ENCODE data around the gene ACSS3.
"Not testable (repeated sequence)": the region's sequence is repeated elsewhere in the genome, so short reads cannot be mapped to it uniquely, and the experiment has no call there.

ACSS3 gene, protein sequence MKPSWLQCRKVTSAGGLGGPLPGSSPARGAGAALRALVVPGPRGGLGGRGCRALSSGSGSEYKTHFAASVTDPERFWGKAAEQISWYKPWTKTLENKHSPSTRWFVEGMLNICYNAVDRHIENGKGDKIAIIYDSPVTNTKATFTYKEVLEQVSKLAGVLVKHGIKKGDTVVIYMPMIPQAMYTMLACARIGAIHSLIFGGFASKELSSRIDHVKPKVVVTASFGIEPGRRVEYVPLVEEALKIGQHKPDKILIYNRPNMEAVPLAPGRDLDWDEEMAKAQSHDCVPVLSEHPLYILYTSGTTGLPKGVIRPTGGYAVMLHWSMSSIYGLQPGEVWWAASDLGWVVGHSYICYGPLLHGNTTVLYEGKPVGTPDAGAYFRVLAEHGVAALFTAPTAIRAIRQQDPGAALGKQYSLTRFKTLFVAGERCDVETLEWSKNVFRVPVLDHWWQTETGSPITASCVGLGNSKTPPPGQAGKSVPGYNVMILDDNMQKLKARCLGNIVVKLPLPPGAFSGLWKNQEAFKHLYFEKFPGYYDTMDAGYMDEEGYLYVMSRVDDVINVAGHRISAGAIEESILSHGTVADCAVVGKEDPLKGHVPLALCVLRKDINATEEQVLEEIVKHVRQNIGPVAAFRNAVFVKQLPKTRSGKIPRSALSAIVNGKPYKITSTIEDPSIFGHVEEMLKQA

DNA sequence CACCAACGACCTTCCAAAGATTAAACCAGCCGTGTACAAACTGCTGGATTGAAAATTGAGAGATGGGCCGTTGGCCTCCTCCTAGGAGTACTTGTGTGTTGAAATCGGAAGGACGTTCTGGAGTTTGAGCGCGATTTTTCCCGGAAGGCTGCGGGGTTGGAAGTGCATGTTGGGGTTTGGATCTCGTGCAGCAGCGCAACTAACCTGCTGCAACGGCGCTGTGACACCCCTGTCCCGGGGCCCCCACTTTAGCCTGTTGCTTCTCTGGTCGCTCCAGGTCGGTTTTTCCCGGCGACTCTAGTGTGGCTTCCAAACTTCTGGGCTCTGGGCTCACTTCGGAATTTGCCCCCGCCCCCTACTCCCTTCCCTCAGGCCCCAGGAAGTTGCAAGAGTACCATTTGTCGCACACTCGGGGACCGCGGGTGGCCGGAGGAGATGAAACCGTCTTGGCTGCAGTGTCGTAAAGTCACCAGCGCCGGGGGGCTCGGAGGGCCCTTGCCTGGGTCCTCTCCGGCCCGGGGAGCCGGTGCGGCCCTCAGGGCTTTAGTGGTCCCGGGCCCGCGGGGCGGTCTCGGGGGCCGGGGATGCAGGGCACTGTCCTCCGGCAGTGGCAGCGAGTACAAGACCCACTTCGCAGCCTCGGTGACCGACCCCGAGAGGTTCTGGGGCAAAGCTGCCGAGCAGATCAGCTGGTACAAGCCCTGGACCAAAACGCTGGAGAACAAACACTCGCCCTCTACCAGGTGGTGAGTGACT is at the start of gene ACSS3:
TSS of gene ACSS3 (plus strand) at position 394 of the 756 bp plus-strand sequence. CDS start at position 436, 42 bp downstream.
- DNase-seq (ENCODE audit: low spot score): peak; percentile 37

DNA sequence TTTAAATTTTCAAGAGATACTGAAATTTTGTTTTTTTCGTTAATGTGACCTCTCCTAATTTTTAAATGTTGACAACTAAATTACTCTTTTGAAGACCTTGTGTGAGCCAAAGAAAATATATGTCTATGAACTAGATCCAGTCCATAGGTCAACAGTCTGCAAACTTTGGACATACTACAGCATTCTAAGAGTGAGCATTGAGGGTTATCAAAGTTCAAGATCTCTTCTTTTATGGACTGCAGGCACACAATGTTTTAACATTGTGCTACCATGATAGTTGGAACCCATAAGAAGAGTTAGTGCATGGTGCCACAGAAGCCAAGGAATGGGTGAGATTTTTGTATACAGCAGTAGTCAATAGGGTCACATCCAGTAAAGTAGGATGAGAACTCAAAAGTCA is 43.0 kb upstream of the ACSS3 start:
- no peak for DNase-seq (ENCODE audit: low spot score)

- DNase-seq (ENCODE audit: low spot score): no peak
Measured at GRCh38 chr12:81039231-81039630, 38.6 kb upstream of the ACSS3 start.

DNA sequence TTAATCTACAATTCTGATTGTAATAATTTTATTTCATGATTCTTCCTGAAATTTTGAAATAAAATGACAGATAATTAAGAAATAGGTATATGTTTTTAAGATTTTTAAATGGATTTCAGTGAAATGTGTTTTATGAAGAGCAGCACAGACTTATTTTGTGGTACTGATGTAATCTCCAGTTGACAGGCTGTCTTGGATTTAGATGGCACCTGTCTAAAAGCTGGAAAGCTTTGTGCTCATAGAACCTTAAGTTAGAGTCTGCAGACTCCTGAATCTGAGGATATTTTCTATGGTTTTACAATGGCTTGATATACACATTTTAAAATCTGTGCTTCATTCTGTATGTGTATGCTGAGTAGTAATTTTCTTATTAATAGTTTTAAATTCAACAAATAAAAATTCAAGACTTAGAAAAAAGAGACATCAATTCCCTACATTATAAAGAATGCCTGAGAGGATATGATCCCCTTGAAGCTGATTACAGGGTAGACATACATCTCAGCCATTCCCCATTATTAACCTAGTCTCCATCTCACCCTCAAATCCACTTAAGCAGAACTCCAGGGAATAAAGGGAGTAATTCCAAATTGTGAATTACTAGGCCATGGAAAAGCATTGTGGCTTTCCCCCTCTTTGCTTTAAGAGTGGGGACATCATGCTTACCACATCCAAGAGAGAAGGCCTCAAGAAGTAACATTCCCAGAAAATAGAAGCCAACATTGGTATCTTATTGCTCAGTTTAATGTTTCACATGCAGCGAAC is 33.7 kb upstream of the ACSS3 start:
- no peak for DNase-seq (ENCODE audit: low spot score)

DNA sequence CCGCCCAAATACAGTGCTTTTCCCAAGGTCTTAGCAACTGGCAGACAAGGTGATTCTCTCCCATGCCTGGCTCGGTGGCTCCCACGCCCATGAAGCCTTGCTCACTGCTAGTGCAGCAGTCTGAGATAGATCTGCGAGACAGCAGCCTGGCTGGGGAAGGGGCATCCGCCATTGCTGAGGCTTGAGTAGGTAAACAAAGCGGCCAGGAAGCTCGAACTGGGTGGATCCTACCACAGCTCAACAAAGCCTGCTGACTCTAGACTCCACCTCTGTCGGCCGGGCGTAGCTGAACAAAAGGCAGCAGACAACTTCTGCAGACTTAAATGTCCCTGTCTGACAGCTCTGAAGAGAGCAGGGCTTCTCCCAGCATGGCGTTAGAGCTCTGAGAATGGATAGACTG is 12.9 kb upstream of the ACSS3 start:
- not testable (repeated sequence) for DNase-seq (ENCODE audit: low spot score)

DNA sequence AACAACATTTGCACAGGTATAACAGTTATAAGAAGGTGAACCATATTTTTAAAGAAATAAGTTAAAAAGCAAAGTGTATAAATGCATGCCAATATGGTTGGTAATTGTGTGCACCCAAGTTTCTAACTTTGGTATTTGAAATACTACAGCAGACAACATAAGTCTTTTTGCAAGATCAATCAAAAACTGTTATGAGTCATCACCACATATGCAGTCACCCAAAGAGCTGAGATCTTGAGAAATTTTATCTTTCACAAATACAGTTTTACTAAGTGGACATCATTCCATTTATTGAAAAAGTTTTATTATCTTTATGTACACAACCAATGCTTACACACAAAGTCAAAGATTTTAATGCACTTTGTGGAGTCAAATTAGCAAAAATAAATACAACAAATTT is 7.0 kb upstream of the ACSS3 start:
- no peak for DNase-seq (ENCODE audit: low spot score)

DNA sequence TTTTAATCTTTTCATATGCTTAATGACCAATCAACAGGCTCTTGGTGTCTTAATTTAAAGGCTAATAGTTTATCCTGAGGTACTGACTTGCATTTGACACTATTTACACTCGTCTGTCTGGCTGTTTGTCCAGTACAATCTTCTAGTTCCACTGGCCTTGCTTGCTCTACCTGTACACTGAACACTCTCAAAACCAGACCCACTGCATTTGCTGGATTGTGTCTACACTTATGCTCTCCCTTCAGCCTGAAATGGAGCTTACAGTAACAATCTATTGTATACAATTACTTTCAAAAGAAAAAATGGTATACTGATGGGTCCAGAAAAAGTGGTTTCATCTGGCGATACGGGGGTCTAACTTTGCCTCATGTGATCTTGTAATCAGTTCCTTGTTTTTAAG is 2.3 kb upstream of the ACSS3 start:
- DNase-seq (ENCODE audit: low spot score): no peak

DNA sequence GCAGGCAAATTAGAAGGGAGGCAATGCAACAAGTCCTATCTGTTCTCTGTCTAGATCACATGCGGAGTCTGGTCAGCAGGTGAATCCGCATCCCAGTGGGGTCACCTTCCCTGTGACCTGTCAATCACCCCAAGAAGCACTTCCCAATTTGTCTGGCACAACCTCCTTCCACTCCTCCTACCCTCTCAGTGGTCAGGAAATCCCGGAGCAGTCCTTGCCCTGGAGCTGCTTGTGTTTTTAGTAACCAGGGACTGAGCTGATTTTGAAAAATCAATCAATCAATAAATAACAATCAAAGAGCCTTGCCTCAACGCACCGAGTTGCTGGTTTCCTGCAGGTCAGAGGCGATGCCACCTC is 572 bp upstream of the ACSS3 start:
- DNase-seq (ENCODE audit: low spot score): peak; percentile 31

- DNase-seq (ENCODE audit: low spot score): peak; percentile 54
Measured at GRCh38 chr12:81078469-81079196, 754 bp downstream of the ACSS3 start.

DNA sequence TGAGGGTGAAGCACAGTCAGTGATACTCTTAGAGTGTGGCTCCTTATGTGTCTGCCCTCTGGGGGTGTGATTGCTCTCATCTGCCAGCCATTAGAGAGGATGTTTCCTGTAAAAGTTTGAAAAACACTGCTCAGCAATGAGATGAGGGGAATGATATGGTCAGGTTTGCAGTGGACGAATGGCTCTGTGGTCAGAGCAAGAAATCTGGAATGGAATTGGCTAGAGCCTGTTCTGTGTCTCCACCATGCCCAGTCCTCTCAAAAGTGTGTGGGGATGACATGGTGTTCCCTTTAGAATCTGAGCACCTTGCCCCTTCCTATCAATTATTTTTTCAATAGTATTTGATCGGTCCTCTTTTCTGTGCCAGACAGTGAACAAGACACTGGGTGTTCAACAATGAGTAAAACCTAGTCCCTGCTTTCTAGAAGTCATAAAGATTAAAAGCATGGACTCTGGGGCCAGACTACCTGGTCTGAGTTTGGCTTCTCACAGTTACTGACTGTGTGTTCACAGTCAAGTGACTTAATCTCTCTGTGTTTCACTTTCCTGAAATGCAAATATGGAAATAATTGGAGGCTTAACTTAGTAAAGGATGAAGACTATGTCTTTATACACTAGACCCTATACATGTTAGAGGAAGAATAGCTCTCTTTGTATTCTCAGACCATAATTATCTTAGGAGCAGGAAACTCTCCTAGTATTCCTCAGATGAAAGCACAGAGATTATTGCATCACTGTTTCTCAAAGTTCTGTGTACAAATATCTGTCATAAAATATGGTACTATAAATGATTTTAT is 1.6 kb downstream of the ACSS3 start:
- peak; percentile 3 for DNase-seq (ENCODE audit: low spot score)

DNA sequence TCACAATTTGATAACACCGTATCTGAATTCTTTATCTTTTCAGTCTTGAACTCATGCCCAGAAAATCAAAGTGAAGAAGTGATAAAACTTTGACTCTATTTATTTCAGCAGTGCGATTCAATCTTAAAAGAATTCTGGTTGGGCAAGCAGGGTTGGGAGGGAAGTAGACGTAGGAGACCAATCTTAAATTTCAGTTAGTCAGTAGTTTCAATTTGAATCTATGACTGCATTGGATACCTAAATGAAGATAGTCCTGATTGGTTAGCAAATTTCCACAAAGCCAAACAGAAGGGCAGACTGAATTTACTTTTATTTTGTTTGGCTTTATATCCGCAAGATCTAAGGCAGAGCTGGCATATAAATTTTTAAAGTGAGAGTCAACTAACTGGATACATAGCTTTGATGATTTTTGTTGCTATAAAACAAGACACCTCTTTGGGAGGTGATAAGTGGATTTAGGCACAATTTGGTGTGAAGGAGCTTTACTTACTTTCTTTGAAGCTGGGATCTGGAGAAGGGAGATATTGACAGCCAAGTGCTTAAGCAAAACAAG is 2.6 kb downstream of the ACSS3 start:
- peak; percentile 47 for DNase-seq (ENCODE audit: low spot score)

GRCh38 chr12:81081726-81082125 is 3.8 kb downstream of the ACSS3 start:
- no peak for DNase-seq (ENCODE audit: low spot score)

GRCh38 chr12:81083018-81083417 is 5.1 kb downstream of the ACSS3 start:
- no peak for DNase-seq (ENCODE audit: low spot score)

DNA sequence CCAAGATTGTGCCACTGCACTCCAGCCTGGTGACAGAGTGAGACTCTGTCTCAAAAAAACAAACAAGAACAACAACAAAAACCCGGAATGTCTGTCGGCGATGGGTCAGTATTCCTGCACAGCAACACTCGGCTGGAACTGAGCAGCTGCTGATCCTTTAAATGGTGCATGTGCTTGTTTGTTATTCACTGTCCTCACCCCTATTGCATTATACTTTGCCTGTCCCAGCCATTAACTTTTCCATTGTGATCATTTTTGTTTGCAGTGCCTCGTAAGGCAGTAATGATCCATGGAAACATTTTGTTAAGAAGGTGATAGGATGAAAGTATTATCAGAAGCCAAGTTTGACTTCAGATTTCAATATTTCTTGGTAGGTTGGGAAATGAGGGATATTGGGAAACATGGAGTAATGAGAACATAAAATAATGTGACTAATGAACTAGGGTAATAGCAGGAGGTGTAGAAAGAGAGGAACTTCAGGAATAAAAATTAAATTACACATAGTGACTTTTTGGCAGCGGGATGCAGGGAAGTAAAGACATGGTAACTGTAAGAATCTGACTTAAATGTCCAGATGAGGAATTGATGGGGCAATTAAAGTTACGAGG is 6.1 kb downstream of the ACSS3 start:
- no peak for DNase-seq (ENCODE audit: low spot score)

- no peak for DNase-seq (ENCODE audit: low spot score)
Measured at GRCh38 chr12:81084811-81085350, 7.0 kb downstream of the ACSS3 start.

- no peak for DNase-seq (ENCODE audit: low spot score)
Measured at GRCh38 chr12:81085832-81086231, 8.0 kb downstream of the ACSS3 start.

DNA sequence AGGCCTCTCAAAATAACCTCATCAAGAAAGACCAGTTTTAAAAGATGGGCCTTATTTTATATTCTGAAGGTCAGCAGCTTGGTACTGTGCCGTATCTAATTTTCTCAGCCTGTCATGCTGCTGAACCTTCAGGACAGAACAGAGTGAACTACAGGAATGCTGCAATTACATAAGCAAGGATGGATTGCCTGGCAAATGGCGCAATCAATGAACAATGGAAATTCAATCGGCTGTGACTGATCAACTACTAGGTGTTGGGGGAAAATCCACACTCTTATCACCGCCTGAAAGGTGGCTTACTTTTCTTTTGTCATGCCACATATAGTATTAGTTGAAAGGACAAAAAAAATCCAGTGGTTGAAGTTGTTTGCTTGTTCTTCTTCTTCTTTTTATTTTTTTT is 8.5 kb downstream of the ACSS3 start:
- no peak for DNase-seq (ENCODE audit: low spot score)

GRCh38 chr12:81088221-81088620 is 10.3 kb downstream of the ACSS3 start:
- DNase-seq (ENCODE audit: low spot score): no peak

- DNase-seq (ENCODE audit: low spot score): no peak
Measured at GRCh38 chr12:81089412-81089811, 11.5 kb downstream of the ACSS3 start.

DNA sequence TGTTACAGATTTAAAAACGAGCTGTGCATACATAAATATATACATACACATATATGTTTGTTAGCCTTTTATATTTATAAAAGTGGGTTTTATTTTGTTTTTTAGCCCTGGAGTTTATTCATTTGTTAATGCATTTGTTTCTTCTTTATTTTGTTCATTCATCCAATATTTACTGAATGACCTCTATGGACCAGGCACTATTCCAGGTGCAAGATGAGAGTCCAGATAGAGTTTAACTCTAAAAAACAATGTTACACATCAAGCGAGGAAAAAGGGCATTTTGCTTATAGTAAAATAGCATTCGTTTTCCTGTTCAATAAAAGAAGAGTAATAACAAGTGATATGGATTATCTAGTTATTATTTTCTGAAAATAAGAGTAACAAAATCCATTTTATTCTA is 14.2 kb downstream of the ACSS3 start:
- DNase-seq (ENCODE audit: low spot score): no peak

All from AG08396 (cell line).